KOPT-K1 (cell line): Measurements from ENCODE around the gene ZNF529.
A peak's percentile ranks its signal among the peaks of the same experiment; 100 is the strongest.
"Not testable (repeated sequence)": the region's sequence is repeated elsewhere in the genome, so short reads cannot be mapped to it uniquely, and the experiment has no call there.

Experiments
- H3K27ac ChIP-seq: fragments of 200-600 bp; sonication (generic); 2 replicates; pipeline ENCODE4 v1.5.1; 2016; ENCODE audit warnings: antibody characterized with exemption, mild to moderate bottlenecking, low read depth, low read length; ENCODE audit not compliant: poor library complexity, severe bottlenecking
- H3K36me3 ChIP-seq: fragments of 200-600 bp; sonication (generic); 2 replicates; pipeline ENCODE4 v1.5.1; 2017; ENCODE audit warnings: antibody characterized with exemption, mild to moderate bottlenecking, low read length, moderate library complexity; ENCODE audit not compliant: insufficient read depth
- H3K9me3 ChIP-seq: fragments of 200-600 bp; sonication (generic); 2 replicates; pipeline ENCODE4 v1.5.1; 2017; ENCODE audit warnings: antibody characterized with exemption, low read length, mild to moderate bottlenecking; ENCODE audit not compliant: insufficient read depth, poor library complexity, severe bottlenecking

The ZNF529 gene

DNA sequence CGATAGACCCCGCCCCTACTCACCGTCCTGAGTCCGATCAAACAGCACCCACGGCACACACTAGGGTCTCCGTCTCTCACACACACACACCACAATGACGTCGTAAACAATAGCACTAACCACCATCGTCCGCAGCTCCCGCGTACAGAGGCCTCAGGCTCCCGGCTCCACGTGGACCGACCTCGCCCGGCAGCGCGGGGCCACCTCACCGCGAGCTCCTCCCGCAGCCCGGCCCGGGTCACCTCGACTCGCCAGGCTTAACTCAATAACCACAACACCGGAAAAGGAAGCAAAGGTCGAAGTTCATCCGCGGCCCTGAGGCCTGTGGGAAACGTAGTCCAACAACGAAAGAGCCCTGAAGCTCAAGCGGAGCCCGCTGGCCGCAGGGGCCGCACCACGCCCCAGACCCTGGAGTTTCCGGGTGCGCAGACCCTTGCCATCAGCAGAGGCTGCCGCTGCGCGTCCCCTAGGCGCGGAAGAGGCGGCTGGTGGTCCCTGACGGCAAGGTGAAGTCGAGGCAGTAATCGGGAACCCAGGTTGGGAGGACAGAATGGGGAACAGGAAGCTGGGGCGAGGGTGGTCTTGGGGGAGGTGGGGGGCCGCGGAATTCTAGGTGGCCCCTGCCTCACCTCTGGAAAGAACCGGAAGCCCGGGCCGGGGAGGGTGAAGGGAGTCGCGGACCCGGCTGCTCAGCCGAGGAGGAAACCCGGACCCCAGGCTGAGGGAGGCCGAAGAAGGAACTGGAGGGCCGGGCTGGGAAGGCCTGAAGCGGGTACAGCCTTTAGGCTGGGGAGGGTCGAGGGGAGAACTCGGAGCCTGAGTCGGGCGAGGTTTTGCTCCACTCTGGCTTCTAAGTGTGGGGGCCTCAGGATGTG lies at the start of gene ZNF529:
ZNF529 (minus strand) TSS at position 273 of the 875 bp plus-strand sequence. CDS start 946 bp downstream, outside the sequence.
- Histone ChIP-seq H3K36me3 (peaks cover 42% of the 10 kb centered on the region), H3K27ac (peak within 1 kb of the TSS; percentile 86), H3K9me3 (peaks cover 12% of the 10 kb centered on the region)

DNA sequence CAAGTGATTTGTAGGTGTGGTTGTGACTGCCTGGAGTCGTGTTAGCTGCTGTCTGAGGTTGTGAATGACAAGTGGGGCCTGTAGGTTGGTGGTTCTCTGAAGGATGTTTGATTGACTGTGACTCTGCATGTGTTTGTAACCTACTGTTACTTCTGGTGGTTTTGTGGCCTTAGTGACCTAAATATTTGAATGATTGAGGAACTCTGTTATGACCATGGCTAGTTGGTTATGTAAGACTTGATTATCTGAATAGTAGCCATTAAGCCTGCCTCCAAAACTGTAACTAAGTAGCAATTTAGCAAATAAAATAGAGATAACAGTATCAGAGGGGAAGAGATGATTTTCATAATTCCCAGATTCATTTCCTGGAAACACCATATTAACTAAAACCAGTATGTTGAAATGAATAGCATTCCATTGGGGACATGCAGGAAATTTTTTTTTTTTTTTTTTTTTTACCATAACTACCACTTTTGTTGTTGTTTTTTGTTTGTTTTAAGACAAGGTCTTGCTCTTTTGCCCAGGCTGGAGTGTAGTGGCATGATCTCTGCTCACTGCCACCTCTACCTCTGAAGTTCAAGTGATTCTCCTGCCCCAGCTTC lies 32.9 kb upstream of the ZNF529 start:
- peak overlapping the region; percentile 89 for H3K27ac ChIP-seq
- peaks cover 52% of the 10 kb centered on the region for H3K36me3 ChIP-seq
- H3K9me3 ChIP-seq: peaks cover 38% of the 10 kb centered on the region

DNA sequence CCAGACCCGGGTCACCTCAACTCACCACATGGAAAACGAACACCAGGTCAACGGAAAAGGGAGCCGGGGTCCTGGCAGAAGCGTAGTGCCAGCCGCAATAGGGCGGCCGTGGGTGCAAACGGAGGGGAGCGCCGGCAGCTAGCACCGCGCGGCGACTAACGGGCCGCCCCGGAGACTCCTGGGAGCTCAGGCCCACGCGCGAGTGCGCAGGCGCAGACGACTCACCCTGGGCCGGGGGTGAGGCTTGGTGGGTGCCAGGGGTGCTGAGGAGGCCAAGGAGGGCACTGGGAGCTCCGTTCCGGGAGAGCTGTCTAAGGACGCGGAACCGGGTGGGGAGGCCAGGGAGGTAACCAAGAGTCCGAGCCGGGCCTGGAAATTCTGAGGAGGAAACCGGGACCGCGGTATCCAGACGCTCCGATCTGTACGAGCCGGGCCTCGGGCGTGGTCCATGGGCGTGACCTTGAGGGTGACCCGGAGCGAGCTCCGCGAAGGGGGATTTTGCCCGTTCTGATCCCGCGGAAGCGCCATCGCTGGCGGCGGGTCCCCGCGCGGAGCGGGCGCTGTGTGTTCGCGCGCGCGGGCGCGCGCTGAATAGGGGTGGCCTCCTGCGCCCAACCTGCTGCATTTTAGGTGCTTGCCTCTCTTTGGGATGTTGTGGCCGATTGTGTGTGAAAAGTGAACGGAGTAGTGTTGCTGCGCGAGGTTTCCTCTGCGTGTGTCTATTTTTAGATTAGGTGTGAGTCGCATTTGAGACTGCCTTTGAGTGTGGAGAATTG lies 32.2 kb upstream of the ZNF529 start, which contains the start of gene ZNF382:
ZNF382 (plus strand) TSS at position 213 of the 776 bp plus-strand sequence. CDS start 4,602 bp downstream, outside the sequence.
- H3K9me3 ChIP-seq: peaks cover 31% of the 10 kb centered on the region
- peak within 1 kb of the TSS; percentile 89 for H3K27ac ChIP-seq
- H3K36me3 ChIP-seq: peaks cover 48% of the 10 kb centered on the region

DNA sequence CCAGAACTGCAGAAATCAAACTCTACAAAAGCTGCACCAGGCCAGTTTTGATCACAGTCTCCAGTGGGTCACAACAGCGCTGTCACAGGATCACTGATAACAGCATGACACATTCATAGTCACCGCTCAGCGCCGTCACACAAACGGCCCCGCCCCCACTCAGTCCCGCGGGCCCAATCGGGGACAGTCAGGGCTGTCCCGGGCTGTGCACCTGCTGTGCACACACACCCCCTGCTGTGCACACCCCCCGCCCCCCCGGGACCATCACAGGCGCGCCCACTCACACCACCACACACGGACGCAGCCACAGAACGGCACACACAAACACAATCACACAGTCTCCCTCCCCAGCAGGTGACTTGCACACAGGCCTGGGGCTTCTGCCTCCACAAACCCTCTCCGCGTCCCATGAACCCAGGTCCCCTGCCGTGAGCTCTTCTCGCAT lies 31.6 kb upstream of the ZNF529 start:
- Histone ChIP-seq H3K9me3 (peaks cover 31% of the 10 kb centered on the region), H3K27ac (peak overlapping the region; percentile 89)

DNA sequence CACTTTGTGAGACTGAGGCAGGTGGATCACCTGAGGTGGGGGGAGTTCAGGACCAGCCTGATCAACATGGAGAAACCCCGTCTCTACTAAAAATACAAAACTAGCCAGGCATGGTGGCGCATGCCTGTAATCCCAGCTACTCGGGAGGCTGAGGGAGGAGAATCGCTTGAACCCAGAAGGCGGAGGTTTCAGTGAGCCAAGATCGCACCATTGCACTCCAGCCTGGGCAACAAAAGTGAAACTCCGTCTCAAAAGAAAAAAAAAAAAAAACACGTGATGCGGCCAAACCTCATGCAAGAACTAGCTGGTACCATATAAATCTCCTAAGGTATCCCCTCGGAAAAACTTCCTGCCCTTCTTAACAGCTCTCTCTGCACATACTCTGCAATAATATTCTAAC lies 29.6 kb upstream of the ZNF529 start:
- peaks cover 21% of the 10 kb centered on the region for H3K9me3 ChIP-seq
- H3K36me3 ChIP-seq: peaks cover 24% of the 10 kb centered on the region
- H3K27ac ChIP-seq: not testable (repeated sequence)

More for the DNA sequence above, 31.6 kb upstream of the ZNF529 start:
- H3K36me3 ChIP-seq: peaks cover 42% of the 10 kb centered on the region

DNA sequence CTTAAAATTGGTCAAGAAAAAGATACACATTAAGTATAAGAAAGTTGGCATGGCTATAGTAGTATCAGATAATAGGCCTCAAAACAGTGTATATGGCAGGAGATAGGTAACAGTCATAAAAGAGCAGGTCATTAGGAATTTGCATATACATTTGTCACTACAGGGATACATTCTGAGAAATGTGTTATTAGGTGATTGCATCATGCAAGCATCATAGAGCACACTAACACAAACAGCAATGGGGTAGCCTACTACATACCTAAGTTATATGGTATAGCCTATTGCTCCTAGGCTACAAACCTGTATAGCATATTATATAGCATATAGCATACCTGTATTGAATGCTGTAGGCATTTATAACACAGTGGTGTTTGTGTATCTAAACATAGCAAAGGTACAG lies 6.2 kb upstream of the ZNF529 start:
- H3K9me3 ChIP-seq: peaks cover 48% of the 10 kb centered on the region
- H3K27ac ChIP-seq: no peak overlapping the region
- H3K36me3 ChIP-seq: peaks cover 78% of the 10 kb centered on the region

DNA sequence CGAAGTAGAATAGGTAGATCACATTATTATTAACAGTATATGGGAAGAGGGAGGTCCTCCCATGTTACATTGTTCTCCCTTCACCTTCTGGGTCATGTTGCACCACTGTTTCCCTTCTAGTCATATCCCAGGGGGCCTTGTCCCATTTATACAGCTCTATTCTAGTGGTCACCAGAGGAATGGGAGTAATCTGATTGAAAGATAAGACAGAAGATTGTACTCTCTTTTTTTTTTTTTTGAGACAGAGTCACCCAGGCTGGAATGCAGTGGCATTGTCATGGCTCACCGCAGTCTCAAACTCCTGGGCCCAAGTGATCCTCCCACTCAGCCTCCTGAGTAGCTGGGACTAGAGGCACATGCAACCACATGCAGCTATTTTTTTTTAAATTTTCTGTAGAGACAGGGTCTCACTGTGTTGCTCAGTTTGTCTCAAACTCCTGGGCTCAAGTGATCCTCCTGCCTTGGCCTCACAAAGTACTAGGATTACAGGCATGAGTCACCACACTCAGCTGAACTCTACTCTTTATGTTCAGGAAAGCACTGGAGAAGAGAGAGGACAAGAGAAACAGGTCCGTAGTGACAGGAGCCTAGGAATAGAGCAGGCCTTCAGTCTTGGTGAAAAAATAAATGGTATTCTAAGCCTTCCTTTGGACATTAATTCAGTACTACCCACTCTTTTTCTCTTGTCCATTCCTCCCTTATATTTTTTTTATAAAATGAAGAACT lies 4.3 kb upstream of the ZNF529 start:
- H3K9me3 ChIP-seq: peaks cover 41% of the 10 kb centered on the region
- H3K36me3 ChIP-seq: peaks cover 60% of the 10 kb centered on the region

DNA sequence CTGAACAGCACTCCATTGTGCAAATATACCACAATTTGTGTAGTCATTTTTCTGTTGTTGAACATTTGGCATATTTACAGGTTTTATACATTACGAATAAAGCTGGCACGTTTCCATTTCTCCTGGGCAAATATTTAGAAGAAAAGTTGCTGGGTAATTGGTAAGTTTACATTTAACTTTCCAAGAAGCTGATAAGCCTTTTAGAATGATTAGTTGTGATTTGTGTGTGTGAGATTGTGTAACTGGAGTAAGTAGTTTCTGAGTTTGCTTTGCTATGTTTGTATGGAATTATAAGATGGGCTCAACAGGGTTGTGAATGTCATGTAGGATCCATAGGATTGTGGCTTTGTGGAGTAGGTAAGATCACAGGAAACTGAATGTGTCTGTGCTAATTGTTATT lies 1.6 kb upstream of the ZNF529 start:
- H3K27ac ChIP-seq: no peak overlapping the region
- H3K9me3 ChIP-seq: peaks cover 15% of the 10 kb centered on the region
- H3K36me3 ChIP-seq: peaks cover 41% of the 10 kb centered on the region

More for the DNA sequence above, 4.3 kb upstream of the ZNF529 start:
- H3K27ac ChIP-seq: no peak overlapping the region

DNA sequence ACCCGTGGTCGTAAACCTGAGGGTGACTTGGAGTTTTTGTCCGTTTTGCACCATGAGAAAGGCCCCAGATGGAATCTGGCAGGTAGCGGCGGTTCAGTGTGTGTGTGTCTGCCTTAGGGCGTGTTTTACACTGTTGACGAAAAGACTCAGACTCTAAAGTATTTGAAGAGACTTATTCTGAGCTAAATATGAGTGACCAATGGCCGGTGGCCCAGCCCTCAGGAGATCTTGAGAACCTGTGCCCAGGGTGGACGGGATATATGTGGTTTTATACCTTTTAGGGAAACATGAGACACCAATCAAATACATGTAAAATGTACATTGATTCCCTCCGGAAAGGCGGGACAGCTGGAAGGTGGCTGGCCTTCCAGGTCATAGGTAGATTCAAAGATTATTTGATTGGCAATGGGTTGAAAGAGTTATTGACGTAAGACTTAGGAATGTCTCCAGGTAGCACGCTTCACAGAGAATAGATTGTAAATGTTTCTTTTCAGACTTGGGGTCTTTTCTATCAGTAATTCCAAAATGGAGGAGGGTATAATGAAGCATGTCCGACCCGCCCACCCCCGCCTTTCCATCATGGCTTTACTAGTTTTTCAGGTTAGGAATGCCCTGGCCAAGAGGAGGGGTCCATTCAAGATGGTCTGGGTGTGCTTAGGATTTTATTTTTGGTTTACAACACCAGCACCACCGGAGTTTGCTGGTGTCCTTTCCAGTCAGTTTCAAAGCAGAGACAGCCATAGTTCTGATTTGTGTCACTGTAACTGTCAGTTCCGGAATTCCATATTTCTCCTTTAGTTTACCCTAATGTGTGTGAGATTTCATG lies 1.0 kb upstream of the ZNF529 start:
- Histone ChIP-seq H3K27ac (peak overlapping the region; percentile 86), H3K9me3 (peaks cover 13% of the 10 kb centered on the region), H3K36me3 (peaks cover 41% of the 10 kb centered on the region)

DNA sequence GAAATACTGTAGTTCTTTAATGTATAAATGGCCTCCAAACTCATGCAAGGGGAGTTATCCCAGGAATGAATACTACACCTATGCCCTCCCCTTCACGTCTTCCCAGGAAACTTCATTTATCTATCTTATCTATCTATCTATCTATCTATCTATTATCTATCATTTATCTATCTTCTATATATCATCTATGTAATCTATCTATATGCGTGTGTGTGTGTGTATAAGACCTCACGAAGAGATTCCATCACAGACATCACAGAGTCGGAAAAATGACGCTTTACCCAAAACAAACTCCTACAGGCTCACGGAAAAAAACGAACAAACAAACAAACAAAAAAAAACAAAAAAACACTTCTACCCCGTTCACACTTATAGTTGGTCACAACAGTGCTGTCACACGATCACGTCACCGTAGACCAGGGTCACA lies 486 bp downstream of the ZNF529 start:
- peaks cover 47% of the 10 kb centered on the region for H3K36me3 ChIP-seq
- peak overlapping the region; percentile 86 for H3K27ac ChIP-seq
- peaks cover 19% of the 10 kb centered on the region for H3K9me3 ChIP-seq

DNA sequence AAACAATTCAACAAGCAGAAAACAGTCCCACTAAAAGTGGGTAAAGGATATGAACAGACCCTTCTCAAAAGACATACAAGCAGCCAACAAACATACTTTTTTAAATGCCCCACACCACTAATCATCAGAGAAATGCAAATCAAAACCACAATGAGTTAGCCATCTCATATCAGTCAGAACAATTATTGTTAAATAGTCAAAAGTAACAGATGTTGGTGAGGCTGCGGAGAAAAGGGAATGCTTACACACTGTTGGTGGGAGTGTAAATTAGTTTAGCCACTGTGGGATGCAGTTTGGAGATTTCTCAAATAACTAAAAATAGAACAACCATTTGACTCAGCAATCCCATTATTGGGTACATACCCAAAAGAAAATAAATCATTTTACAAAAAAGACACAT lies 8.7 kb downstream of the ZNF529 start:
- H3K9me3 ChIP-seq: peaks cover 96% of the 10 kb centered on the region
- H3K27ac ChIP-seq: no peak overlapping the region
- H3K36me3 ChIP-seq: peaks cover 82% of the 10 kb centered on the region

DNA sequence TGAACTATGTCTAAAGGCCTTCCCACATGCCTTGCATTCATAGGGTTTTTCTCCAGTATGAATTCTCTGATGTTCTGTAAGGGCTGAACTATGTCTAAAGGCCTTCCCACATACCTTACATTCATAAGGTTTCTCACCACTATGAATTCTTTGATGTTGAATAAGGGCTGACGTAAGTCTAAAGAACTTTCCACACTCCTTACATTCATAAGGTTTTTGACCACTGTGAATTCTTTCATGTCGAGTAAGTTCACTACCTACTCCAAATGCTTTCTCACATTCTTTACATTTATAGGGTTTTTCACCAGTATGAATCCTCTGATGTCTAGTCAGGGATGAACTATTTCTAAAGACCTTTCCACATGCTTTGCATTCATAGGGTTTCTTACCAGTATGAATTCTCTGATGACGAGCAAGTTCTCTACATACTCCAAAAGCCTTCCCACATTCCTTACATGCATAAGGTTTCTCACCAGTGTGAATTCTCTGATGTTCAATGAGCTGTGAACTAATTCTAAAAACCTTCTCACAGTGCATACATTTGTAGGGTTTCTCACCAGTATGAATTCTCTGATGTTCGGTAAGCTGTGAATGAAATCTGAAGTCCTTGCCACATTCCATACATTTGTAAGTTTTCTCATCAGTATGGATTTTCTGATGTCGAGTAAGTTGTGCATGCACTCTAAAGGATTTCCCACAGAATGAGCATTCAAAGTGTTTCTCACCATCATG lies 25.9 kb downstream of the ZNF529 start:
- Histone ChIP-seq H3K9me3 (peaks cover 100% of the 10 kb centered on the region), H3K27ac (no peak overlapping the region), H3K36me3 (peaks cover 93% of the 10 kb centered on the region)

DNA sequence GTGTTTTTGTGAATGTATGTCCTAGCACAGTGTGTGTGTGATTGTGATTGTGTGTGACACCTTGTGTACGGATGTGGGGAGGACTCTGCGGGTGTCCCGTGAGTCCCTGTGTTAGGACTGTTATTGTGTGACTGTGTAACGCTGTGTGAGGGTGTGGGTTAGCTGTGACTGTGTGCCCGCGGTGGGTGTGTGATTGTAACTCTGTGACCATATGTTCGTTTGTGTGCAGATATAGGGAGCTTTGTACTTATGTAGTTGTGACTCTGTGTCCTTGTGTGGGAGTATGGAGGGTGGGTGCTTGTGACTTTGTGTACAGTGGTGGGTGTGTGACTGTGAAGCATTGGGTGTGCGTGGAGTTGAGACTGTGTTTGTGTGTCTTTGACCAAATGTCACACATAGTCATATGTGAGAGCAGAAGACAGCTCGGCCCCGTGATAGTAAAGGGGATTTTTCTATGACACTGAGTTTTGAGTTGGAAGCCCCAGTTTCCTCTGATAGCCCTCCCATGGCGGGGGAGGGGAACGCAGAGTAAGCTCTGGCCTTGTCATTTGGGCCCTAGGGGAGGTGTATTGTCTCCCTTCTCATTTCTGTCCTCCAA lies 44.1 kb downstream of the ZNF529 start:
- peaks cover 44% of the 10 kb centered on the region for H3K9me3 ChIP-seq
- peak overlapping the region; percentile 75 for H3K27ac ChIP-seq

More for the DNA sequence above, 44.1 kb downstream of the ZNF529 start:
- H3K36me3 ChIP-seq: peaks cover 26% of the 10 kb centered on the region
